Osteoblast (primary cell): ENCODE data around the gene MMP28. TPM values are rescaled to one million over a fixed set of nuclear protein-coding genes. Genes with fewer than 3 reads are reported as not detected.

Experiments
- DNase-seq: peaks from one replicate; pipeline ENCODE4 v3.0.0; 2011; ENCODE audit warnings: low spot score, mixed read lengths; ENCODE audit not compliant: insufficient read length; ENCODE audit errors: missing footprints
- H2AFZ ChIP-seq: 2 replicates; pipeline ENCODE4 v1.6.0; 2011; ENCODE audit warnings: mild to moderate bottlenecking, low read length
- H3K27ac ChIP-seq: 2 replicates; pipeline ENCODE4 v1.5.1; 2011; ENCODE audit warnings: mild to moderate bottlenecking, low read depth, low read length, moderate library complexity
- H3K27me3 ChIP-seq: 2 replicates; pipeline ENCODE4 v1.6.0; 2012; ENCODE audit warnings: mild to moderate bottlenecking, control low read depth, inconsistent platforms, low read length, moderate library complexity; ENCODE audit not compliant: insufficient read depth
- H3K36me3 ChIP-seq: 2 replicates; pipeline ENCODE4 v1.5.1; 2011; ENCODE audit warnings: mild to moderate bottlenecking, low read length, control low read depth, moderate library complexity; ENCODE audit not compliant: insufficient read depth
- H3K4me1 ChIP-seq: 2 replicates; pipeline ENCODE4 v1.5.1; 2011; ENCODE audit warnings: mild to moderate bottlenecking, low read length, control low read depth, moderate library complexity; ENCODE audit not compliant: insufficient read depth
- H3K4me2 ChIP-seq: 2 replicates; pipeline ENCODE4 v1.6.0; 2011; ENCODE audit warnings: mild to moderate bottlenecking, low read length; ENCODE audit not compliant: insufficient read depth
- H3K4me3 ChIP-seq: fragments of 200-600 bp; sonication (generic); 3 replicates; pipeline ENCODE4 v1.5.1; 2012; ENCODE audit warnings: mild to moderate bottlenecking, low read length, inconsistent platforms; ENCODE audit not compliant: insufficient read depth
- H3K79me2 ChIP-seq: 2 replicates; pipeline ENCODE4 v1.6.0; 2012; ENCODE audit warnings: mild to moderate bottlenecking, low read length, control low read depth, inconsistent platforms; ENCODE audit not compliant: insufficient read depth
- H3K9me3 ChIP-seq: 2 replicates; pipeline ENCODE4 v1.5.1; 2011; ENCODE audit warnings: low read depth, low read length, control low read depth
- H4K20me1 ChIP-seq: 2 replicates; pipeline ENCODE4 v1.6.0; 2012; ENCODE audit warnings: mild to moderate bottlenecking, low read length, control low read depth; ENCODE audit not compliant: insufficient read depth
- total RNA-seq: library from RNA; depleted of rRNA; stranded (reverse); fragments of >200 nt; gene quantifications from 2 replicates; pipeline ENCODE4 v1.2.3, GENCODE V29; 2012
- TF ChIP-seq, protein P1 (sequence below): IDR thresholded peaks from 2 replicates; pipeline ENCODE4 v1.5.1; 2011; ENCODE audit warnings: mild to moderate bottlenecking, low read depth, low read length, moderate library complexity; ENCODE audit errors: extremely low read depth

MMP28 gene
- total RNA-seq, 1 donor, result 1.8 TPM

DNA sequence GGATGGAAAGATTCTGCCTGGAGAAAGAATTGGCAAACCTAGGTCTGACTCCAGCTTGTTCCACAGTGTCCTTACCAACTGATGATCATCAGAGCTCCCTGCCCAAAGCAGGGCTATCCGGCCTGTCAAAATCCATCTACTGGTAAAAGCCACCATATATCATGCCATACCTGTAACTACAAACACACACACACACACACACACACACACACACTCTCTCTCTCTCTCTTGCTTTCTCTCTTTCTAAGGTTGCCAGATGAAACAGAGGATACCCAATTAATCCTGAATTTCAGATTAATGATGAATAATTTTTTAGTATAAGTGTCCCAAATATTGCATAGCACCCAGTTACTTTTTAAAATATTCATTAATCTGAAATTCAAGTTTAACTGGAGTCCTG is 1.5 kb upstream of the MMP28 start:
- H3K79me2 ChIP-seq, result no peaks in the 10 kb centered on the region
- no peak overlapping the region for H3K4me3 ChIP-seq
- peaks cover 9% of the 10 kb centered on the region for H3K4me1 ChIP-seq
- TF ChIP-seq, protein P1, sequence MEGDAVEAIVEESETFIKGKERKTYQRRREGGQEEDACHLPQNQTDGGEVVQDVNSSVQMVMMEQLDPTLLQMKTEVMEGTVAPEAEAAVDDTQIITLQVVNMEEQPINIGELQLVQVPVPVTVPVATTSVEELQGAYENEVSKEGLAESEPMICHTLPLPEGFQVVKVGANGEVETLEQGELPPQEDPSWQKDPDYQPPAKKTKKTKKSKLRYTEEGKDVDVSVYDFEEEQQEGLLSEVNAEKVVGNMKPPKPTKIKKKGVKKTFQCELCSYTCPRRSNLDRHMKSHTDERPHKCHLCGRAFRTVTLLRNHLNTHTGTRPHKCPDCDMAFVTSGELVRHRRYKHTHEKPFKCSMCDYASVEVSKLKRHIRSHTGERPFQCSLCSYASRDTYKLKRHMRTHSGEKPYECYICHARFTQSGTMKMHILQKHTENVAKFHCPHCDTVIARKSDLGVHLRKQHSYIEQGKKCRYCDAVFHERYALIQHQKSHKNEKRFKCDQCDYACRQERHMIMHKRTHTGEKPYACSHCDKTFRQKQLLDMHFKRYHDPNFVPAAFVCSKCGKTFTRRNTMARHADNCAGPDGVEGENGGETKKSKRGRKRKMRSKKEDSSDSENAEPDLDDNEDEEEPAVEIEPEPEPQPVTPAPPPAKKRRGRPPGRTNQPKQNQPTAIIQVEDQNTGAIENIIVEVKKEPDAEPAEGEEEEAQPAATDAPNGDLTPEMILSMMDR, result no peak
- peak; percentile 48 for DNase-seq
- H4K20me1 ChIP-seq, result no peaks in the 10 kb centered on the region
- H3K27ac ChIP-seq, result no peak overlapping the region
- no peak overlapping the region for H2AFZ ChIP-seq
- no peaks in the 10 kb centered on the region for H3K36me3 ChIP-seq
- no peaks in the 10 kb centered on the region for H3K9me3 ChIP-seq
- H3K27me3 ChIP-seq, result peaks cover 65% of the 10 kb centered on the region
- no peak overlapping the region for H3K4me2 ChIP-seq

DNA sequence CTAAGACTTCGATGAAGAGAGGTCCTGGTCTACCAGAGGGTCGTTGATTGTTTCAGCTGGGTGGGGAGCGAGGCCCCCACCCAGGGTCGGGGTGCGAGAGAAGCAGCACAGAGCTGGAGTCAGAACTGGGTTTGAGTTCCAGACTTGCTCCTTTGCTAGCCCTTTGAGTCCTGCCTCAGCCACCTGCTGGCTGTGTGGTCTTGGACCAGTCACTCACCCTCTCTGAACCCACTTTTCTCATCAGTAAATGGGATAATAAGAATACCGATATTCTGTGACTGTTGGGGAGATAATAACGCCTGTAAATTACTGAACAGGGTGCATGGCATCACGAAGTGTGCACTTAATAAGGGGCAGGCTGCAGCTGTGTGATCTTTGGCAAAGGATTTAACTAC is 427 bp upstream of the MMP28 start:
- TF ChIP-seq, protein P1, result no peak
- Histone ChIP-seq H3K9me3 (no peaks in the 10 kb centered on the region), H3K4me1 (peaks cover 9% of the 10 kb centered on the region), H3K4me2 (peak overlapping the region; percentile 78), H3K4me3 (peak overlapping the region; percentile 58), H4K20me1 (no peaks in the 10 kb centered on the region), H3K79me2 (no peaks in the 10 kb centered on the region), H3K36me3 (no peaks in the 10 kb centered on the region), H2AFZ (peak overlapping the region; percentile 72), H3K27ac (no peak overlapping the region), H3K27me3 (peaks cover 67% of the 10 kb centered on the region)
- DNase-seq, result no peak

DNA sequence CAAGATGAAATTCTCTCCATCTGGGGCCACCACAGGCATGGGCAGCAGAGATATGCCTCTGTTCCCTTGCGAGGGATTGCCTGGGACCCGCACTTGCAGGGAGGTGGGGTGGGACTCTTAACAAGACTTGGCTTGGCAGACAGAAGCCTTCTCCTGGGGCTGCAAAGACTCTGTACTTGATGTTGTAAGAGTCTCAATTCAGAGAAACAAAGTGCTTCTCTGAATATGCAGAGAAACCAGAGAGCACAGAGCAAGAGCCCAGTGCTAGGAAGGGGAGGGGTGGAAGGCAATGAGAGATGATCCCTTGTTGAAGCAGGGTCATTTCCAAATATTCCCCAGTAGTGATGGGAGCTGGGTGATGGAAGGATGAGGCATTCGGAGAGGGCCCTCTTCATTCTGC is 2.2 kb downstream of the MMP28 start:
- H3K4me3 ChIP-seq, result no peak overlapping the region
- peaks cover 65% of the 10 kb centered on the region for H3K27me3 ChIP-seq

DNA sequence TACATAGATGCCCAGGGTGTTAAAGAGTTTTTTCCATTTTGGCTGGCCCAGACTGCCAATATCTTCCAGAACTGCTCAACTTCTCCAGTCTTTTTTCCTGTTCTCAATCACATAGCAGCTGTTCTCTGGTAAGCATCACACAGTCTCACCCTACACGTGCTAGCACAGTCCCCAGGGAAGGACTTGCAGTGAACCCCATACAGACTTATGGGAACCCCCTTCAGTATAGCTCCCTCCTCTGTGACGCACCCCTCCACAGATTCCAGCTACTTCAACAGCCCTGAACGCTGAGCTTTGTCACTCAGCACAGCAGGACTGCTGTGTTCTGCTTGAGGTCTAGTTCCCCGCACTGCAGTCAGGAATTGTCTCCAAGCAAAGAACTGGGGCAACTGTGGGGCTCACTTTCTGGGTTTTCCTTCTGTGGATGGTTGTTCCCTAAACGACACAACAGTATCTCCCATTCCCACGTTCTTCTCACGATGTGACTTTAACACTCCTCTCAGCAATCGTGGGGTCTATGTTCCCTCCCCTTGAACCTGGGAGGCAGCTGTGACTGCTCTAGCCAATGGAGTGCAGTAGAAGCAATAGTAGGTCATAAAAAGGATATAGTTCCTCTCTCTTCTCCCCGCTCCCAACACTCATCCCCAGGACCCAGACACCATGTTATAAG is 3.6 kb downstream of the MMP28 start:
- Histone ChIP-seq H3K27me3 (peaks cover 50% of the 10 kb centered on the region), H3K9me3 (no peaks in the 10 kb centered on the region), H3K79me2 (no peaks in the 10 kb centered on the region), H3K36me3 (no peaks in the 10 kb centered on the region), H3K4me2 (no peak overlapping the region), H3K27ac (no peak overlapping the region), H3K4me1 (peaks cover 28% of the 10 kb centered on the region), H2AFZ (no peak overlapping the region), H4K20me1 (no peaks in the 10 kb centered on the region), H3K4me3 (no peak overlapping the region)
- DNase-seq, result no peak
- TF ChIP-seq, protein P1, result no peak

More for the DNA sequence above, 2.2 kb downstream of the MMP28 start:
- Histone ChIP-seq H2AFZ (no peak overlapping the region), H3K27ac (no peak overlapping the region), H3K79me2 (no peaks in the 10 kb centered on the region), H4K20me1 (no peaks in the 10 kb centered on the region), H3K4me1 (peaks cover 16% of the 10 kb centered on the region), H3K4me2 (no peak overlapping the region), H3K36me3 (no peaks in the 10 kb centered on the region), H3K9me3 (no peaks in the 10 kb centered on the region)
- TF ChIP-seq, protein P1, result no peak
- DNase-seq, result peak; percentile 17
